MCF 10A (cell line): ENCODE results near the gene ATL2. TPM values are rescaled to one million over a fixed set of nuclear protein-coding genes. Genes with fewer than 3 reads are reported as not detected.
"Not testable (repeated sequence)": the region's sequence is repeated elsewhere in the genome, so short reads cannot be mapped to it uniquely, and the experiment has no call there.

Experiments
- BruUV-seq: library from RNA; stranded (reverse); fragments of 400-500 nt; replicated peaks from 2 replicates; lab custom pipeline; 2021; lab: Mats Ljungman, UMichigan
- CTCF ChIA-PET: fragments of 300-600 bp; sonication (Branson Sonifier 250); formaldehyde crosslinking; extraction: SDS; loops from one replicate; lab custom pipeline; 2021; ENCODE audit warnings: antibody characterized with exemption, inconsistent platforms; lab: Yijun Ruan, JAX
- POLR2A ChIA-PET: fragments of 300-600, 350-650 bp; sonication (Branson Sonifier 250); formaldehyde crosslinking; extraction: SDS; loops from one replicate; lab custom pipeline; 2020; ENCODE audit warnings: antibody characterized with exemption, inconsistent platforms; lab: Yijun Ruan, JAX
- DNase-seq: peaks from one replicate; pipeline ENCODE4 v3.0.0-alpha.2; 2018; ENCODE audit not compliant: unreplicated experiment
- H3K27ac Mint-ChIP-seq: one replicate; pipeline ENCODE4 v1.8.0; 2022; ENCODE audit warnings: mild to moderate bottlenecking, low read depth, mixed read lengths; ENCODE audit not compliant: unreplicated experiment
- H3K27me3 Mint-ChIP-seq: one replicate; pipeline ENCODE4 v1.8.0; 2022; ENCODE audit warnings: mixed read lengths; ENCODE audit not compliant: insufficient read depth, unreplicated experiment
- H3K36me3 Mint-ChIP-seq: one replicate; pipeline ENCODE4 v1.8.0; 2022; ENCODE audit warnings: mild to moderate bottlenecking, moderate library complexity, mixed read lengths; ENCODE audit not compliant: insufficient read depth, unreplicated experiment
- H3K4me1 Mint-ChIP-seq: one replicate; pipeline ENCODE4 v1.8.0; 2022; ENCODE audit warnings: mixed read lengths; ENCODE audit not compliant: insufficient read depth, unreplicated experiment
- H3K4me3 Mint-ChIP-seq: one replicate; pipeline ENCODE4 v1.8.0; 2022; ENCODE audit warnings: mild to moderate bottlenecking, moderate library complexity, mixed read lengths; ENCODE audit not compliant: unreplicated experiment
- H3K9me3 Mint-ChIP-seq: one replicate; pipeline ENCODE4 v1.8.0; 2022; ENCODE audit warnings: mixed read lengths; ENCODE audit not compliant: unreplicated experiment
- CTCF ChIP-seq: fragments of 200-600 bp; IDR thresholded peaks from one replicate; pipeline ENCODE4 v1.8.0; 2022; ENCODE audit warnings: antibody characterized with exemption, mild to moderate bottlenecking; ENCODE audit not compliant: unreplicated experiment
- intact Hi-C: fragments of 100-400 bp; cut with micrococcal nuclease; formaldehyde crosslinking; loops from 2 replicates; pipeline ENCODE4 v1.14.1; 2022
- total RNA-seq: library from RNA; stranded (reverse); gene quantifications from 2 replicates; pipeline ENCODE4 v1.2.3, GENCODE V29; 2022

Gene ATL2
- total RNA-seq, 1 experiment from 2014 or later, result 54.2 TPM

DNA sequence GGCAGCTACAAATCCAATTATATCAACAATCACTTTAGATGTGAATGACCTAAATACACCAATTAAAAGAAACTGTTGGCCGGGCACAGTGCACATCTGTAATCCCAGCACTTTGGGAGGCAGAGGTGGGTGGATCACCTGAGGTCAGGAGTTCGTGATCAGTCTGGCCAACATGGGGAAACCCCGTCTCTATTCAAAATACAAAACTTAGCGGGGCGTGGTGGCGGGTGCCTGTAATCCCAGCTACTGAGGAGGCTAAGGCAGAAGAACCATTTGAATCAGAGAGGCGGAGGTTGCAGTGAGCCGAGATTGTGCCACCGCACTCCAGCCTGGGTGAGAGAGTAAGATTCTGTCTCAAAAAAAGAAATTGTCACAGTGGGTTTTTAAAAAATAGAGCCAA lies 49.5 kb downstream of the ATL2 start:
- ChIA-PET CTCF (interaction anchor here (0.6 to 1.7 kb wide), 5 partner anchors 12 to 399 kb away, joined by 3 to 6 read pairs (median 3); no protein-coding TSS in a partner anchor), POLR2A (interaction anchor here (1.3 kb wide), 1 partner anchor 181 kb away, joined by 3 read pairs; no protein-coding TSS in a partner anchor)
- no peaks in the 10 kb centered on the region for H3K27me3 Mint-ChIP-seq
- H3K36me3 Mint-ChIP-seq, result peaks cover 32% of the 10 kb centered on the region
- peaks cover 6% of the 10 kb centered on the region for H3K9me3 Mint-ChIP-seq
- BruUV-seq, result no TSS peak
- no peak overlapping the region for H3K27ac Mint-ChIP-seq
- H3K4me3 Mint-ChIP-seq, result no peak overlapping the region
- H3K4me1 Mint-ChIP-seq, result peaks cover 15% of the 10 kb centered on the region
- intact Hi-C loops, result no loop called here
- no peak for TF ChIP-seq CTCF
- DNase-seq, result no peak

- H3K4me3 Mint-ChIP-seq, result no peak overlapping the region
- DNase-seq, result no peak
- no peak overlapping the region for H3K27ac Mint-ChIP-seq
- intact Hi-C loops, result no loop called here
- no peak for TF ChIP-seq CTCF
- peaks cover 3% of the 10 kb centered on the region for H3K9me3 Mint-ChIP-seq
- ChIA-PET POLR2A (interaction anchor here (0.7 kb wide), 1 partner anchor 51 kb away, joined by 3 read pairs; no protein-coding TSS in a partner anchor), CTCF (interaction anchor here (0.6 to 3.8 kb wide), 2 partner anchors 8 to 21 kb away, joined by 4 to 25 read pairs; no protein-coding TSS in a partner anchor)
- H3K27me3 Mint-ChIP-seq, result no peaks in the 10 kb centered on the region
- BruUV-seq, result no TSS peak
- peaks cover 15% of the 10 kb centered on the region for H3K4me1 Mint-ChIP-seq
- H3K36me3 Mint-ChIP-seq, result peaks cover 39% of the 10 kb centered on the region
These were observed 53.5 kb downstream of the ATL2 start for GRCh38 chr2:38323623-38324022.

DNA sequence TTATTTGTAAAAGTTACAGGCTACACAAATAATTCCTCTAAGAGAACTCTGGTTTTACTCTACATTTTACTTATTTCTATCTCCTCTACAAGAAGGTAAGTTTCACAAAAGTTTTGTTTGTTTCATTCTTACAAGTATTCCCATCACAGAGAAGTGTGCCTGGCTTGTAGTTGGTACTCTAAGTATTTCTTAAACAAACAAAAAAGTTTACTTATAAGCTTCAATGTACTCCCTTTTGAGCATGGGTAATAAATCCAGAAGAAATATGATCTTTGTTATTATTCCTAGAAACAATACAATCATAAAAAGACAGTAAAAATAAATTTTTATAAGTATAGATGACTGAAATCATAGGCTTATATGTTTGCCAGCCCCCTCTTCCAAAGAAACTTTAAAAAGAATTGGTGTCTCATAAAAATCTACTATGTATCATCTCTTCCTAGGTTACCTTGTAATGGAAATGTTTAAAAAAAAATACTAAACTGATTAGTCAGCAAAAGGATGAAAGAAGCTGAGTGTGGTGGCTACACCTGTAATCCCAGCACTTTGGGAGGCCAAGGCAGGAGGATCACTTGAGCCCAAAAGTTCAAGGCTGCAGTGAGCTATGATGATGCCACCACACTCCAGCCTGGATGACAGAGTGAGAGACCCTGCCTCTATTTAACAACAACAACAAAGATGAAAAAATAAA lies 54.7 kb downstream of the ATL2 start:
- Mint-ChIP-seq H3K4me1 (peaks cover 15% of the 10 kb centered on the region), H3K9me3 (no peaks in the 10 kb centered on the region), H3K36me3 (peaks cover 50% of the 10 kb centered on the region), H3K4me3 (no peak overlapping the region), H3K27me3 (no peaks in the 10 kb centered on the region), H3K27ac (no peak overlapping the region)
- intact Hi-C loops, result no loop called here
- no peak for DNase-seq
- no TSS peak for BruUV-seq
- ChIA-PET POLR2A (interaction anchor here (1.0 to 1.4 kb wide), 2 partner anchors 36 to 53 kb away, joined by 3 to 5 read pairs; no protein-coding TSS in a partner anchor), CTCF (interaction anchor here (1.1 to 1.6 kb wide), 2 partner anchors 186 to 214 kb away, joined by 6 read pairs; no protein-coding TSS in a partner anchor)
- no peak for TF ChIP-seq CTCF

- ChIA-PET POLR2A (interaction anchor here (0.7 to 1.1 kb wide), 2 partner anchors 194 to 1164 kb away, joined by 3 to 4 read pairs; no protein-coding TSS in a partner anchor), CTCF (interaction anchor here (0.7 to 5.4 kb wide), 3 partner anchors 118 to 406 kb away, joined by 3 to 78 read pairs (median 6); no protein-coding TSS in a partner anchor)
- not testable (repeated sequence) for H3K27me3 Mint-ChIP-seq, H3K9me3 Mint-ChIP-seq, DNase-seq, H3K4me3 Mint-ChIP-seq, BruUV-seq, H3K4me1 Mint-ChIP-seq
- intact Hi-C loops, result loop anchor here (5.0 kb wide), 2 partner anchors 208 to 403 kb away; no protein-coding TSS in a partner anchor
- Mint-ChIP-seq H3K36me3 (peaks cover 74% of the 10 kb centered on the region), H3K27ac (peak overlapping the region; percentile 5)
These were observed 57.8 kb downstream of the ATL2 start for GRCh38 chr2:38319240-38319639.
